Keratinocyte (primary cell): ENCODE results near the gene NRDE2. TPM values are rescaled to one million over a fixed set of nuclear protein-coding genes. Genes with fewer than 3 reads are reported as not detected.

ENCODE experiments used
- DNase-seq: peaks from one replicate; pipeline ENCODE4 v3.0.0-alpha.2; 2011; ENCODE audit warnings: low read depth, missing footprints, low spot score
- FAIRE-seq: peaks from 2 replicates; lab custom pipeline; 2011; peaks lifted over from hg19 to GRCh38; lab: Jason Lieb, UNC
- H2AFZ ChIP-seq: 2 replicates; pipeline ENCODE4 v1.6.0; 2012; ENCODE audit warnings: low read length, control low read depth, inconsistent platforms; ENCODE audit not compliant: control insufficient read depth
- H3K27ac ChIP-seq: 2 replicates; pipeline ENCODE4 v1.5.1; 2011; ENCODE audit warnings: low read length; ENCODE audit not compliant: control insufficient read depth, insufficient read depth
- H3K27me3 ChIP-seq: 3 replicates; pipeline ENCODE4 v1.6.0; 2011; ENCODE audit warnings: low read length; ENCODE audit not compliant: control insufficient read depth, insufficient read depth; ENCODE audit errors: extremely low read depth
- H3K36me3 ChIP-seq, 2 experiments: 2 replicates in 1 of 2; 3 replicates in 1 of 2; pipeline ENCODE4 v1.5.1; 2011; ENCODE audit warnings: low read length in 2 of 2, mild to moderate bottlenecking in 1 of 2; ENCODE audit not compliant: control insufficient read depth in 2 of 2, insufficient read depth in 2 of 2; ENCODE audit errors: extremely low read depth in 1 of 2
- H3K4me1 ChIP-seq: 3 replicates; pipeline ENCODE4 v1.5.1; 2011; ENCODE audit warnings: low read length; ENCODE audit not compliant: control insufficient read depth, insufficient read depth; ENCODE audit errors: extremely low read depth
- H3K4me2 ChIP-seq: 3 replicates; pipeline ENCODE4 v1.6.0; 2011; ENCODE audit warnings: low read depth, low read length; ENCODE audit not compliant: control insufficient read depth, insufficient read depth; ENCODE audit errors: extremely low read depth
- H3K4me3 ChIP-seq, 3 experiments: fragments of 200-600 bp in 1 of 3; sonication (generic) in 1 of 3; 2 replicates in 2 of 3; 3 replicates in 1 of 3; pipeline ENCODE4 v1.5.1; 2011 to 2016; ENCODE audit warnings: low read length in 3 of 3, mild to moderate bottlenecking in 3 of 3, control low read depth in 2 of 3, inconsistent platforms in 1 of 3, low read depth in 1 of 3, mixed read lengths in 1 of 3, mixed run types in 1 of 3, moderate library complexity in 1 of 3; ENCODE audit not compliant: control insufficient read depth in 2 of 3, insufficient read depth in 2 of 3; ENCODE audit errors: extremely low read depth in 1 of 3
- H3K79me2 ChIP-seq: 2 replicates; pipeline ENCODE4 v1.6.0; 2012; ENCODE audit warnings: low read length; ENCODE audit not compliant: control insufficient read depth, insufficient read depth
- H3K9ac ChIP-seq: 3 replicates; pipeline ENCODE4 v1.6.0; 2011; ENCODE audit warnings: low read length; ENCODE audit not compliant: control insufficient read depth, insufficient read depth; ENCODE audit errors: extremely low read depth
- H3K9me1 ChIP-seq: 3 replicates; pipeline ENCODE4 v1.6.0; 2011; ENCODE audit warnings: low read length; ENCODE audit not compliant: control insufficient read depth, insufficient read depth; ENCODE audit errors: extremely low read depth
- H3K9me3 ChIP-seq: 2 replicates; pipeline ENCODE4 v1.5.1; 2012; ENCODE audit warnings: low read depth, low read length; ENCODE audit not compliant: control insufficient read depth
- H4K20me1 ChIP-seq: 3 replicates; pipeline ENCODE4 v1.6.0; 2011; ENCODE audit warnings: low read length; ENCODE audit not compliant: control insufficient read depth, insufficient read depth; ENCODE audit errors: extremely low read depth
- CTCF ChIP-seq, 3 experiments: IDR thresholded peaks in 1 of 3; conservative IDR thresholded peaks in 1 of 3; optimal IDR thresholded peaks in 1 of 3; 2 replicates in 2 of 3; 3 replicates in 1 of 3; pipeline versions ENCODE3 to v1.5.1; 2011; ENCODE audit warnings: low read length in 3 of 3, mild to moderate bottlenecking in 3 of 3, moderate library complexity in 2 of 3, control low read depth in 1 of 3, inconsistent platforms in 1 of 3; ENCODE audit not compliant: insufficient read depth in 2 of 3; ENCODE audit errors: extremely low read depth in 1 of 3
- EZH2 ChIP-seq: IDR thresholded peaks from one replicate; pipeline ENCODE4 v1.6.1; 2012; ENCODE audit warnings: inconsistent platforms, mild to moderate bottlenecking, low read length, moderate library complexity
- dilution Hi-C: fragments of 300-500 bp; cut with MboI; formaldehyde crosslinking; loops from one replicate; pipeline ENCODE4 v1.7.0; 2020; ENCODE audit warnings: low sequenced_read_pairs; ENCODE audit not compliant: extremely low pct_ligation_motif_present
- polyA plus RNA-seq, 5 experiments: library from polyadenylated mRNA; depleted of rRNA in 3 of 5; stranded (reverse) in 3 of 5; stranded (forward) in 1 of 5; unstranded in 1 of 5; fragments of >200 nt; gene quantifications; 1 replicate in 1 of 5; 2 replicates in 3 of 5; 3 replicates in 1 of 5; pipeline versions ENCODE4 v1.2.1 to v1.2.3, GENCODE V29; 2011 to 2012; ENCODE audit warnings: missing spikeins in 2 of 5, low read depth in 1 of 5, low replicate concordance in 1 of 5

The NRDE2 gene
- polyA plus RNA-seq, 1 donor (not counting 4 experiments of a cell fraction or from before 2014, with no cell fraction given) = 9.2 TPM

- Histone ChIP-seq H4K20me1 (no peaks in the 10 kb centered on the region), H3K4me3 (no peak overlapping the region), H3K9me3 (no peaks in the 10 kb centered on the region), H3K9ac (no peak overlapping the region), H3K4me2 (no peak overlapping the region), H3K79me2 (no peaks in the 10 kb centered on the region), H3K9me1 (no peaks in the 10 kb centered on the region), H2AFZ (no peak overlapping the region), H3K27ac (no peak overlapping the region), H3K36me3 (peaks cover 6 to 10% of the 10 kb centered on the region in 2 experiments), H3K27me3 (no peaks in the 10 kb centered on the region), H3K4me1 (no peaks in the 10 kb centered on the region)
- no peak for TF ChIP-seq EZH2
- no peak for TF ChIP-seq CTCF (optimal IDR thresholded peaks at IDR 0.05 in 1 of 3, IDR thresholded peaks at IDR 0.05 in 1 of 3, conservative IDR thresholded peaks at IDR 0.05 in 1 of 3; ENCODE audit: extremely low read depth in 1 of 3, insufficient read depth in 2 of 3, low read length in 3 of 3)
- dilution Hi-C loops = no loop called here
- FAIRE-seq (no peak), DNase-seq (no peak)
Measured at GRCh38 chr14:90308561-90308960, 23.2 kb downstream of the NRDE2 start.

GRCh38 chr14:90305176-90305601 is 26.6 kb downstream of the NRDE2 start:
- no peak overlapping the region for H2AFZ ChIP-seq
- peaks cover 5 to 7% of the 10 kb centered on the region in 2 experiments for H3K36me3 ChIP-seq
- no peak overlapping the region for H3K4me3 ChIP-seq
- TF ChIP-seq CTCF (optimal IDR thresholded peaks at IDR 0.05 in 1 of 3, IDR thresholded peaks at IDR 0.05 in 1 of 3, conservative IDR thresholded peaks at IDR 0.05 in 1 of 3; ENCODE audit: extremely low read depth in 1 of 3, insufficient read depth in 2 of 3, low read length in 3 of 3) = no peak
- no peak for TF ChIP-seq EZH2
- no peaks in the 10 kb centered on the region for H3K9me3 ChIP-seq
- no peaks in the 10 kb centered on the region for H3K27me3 ChIP-seq
- no peaks in the 10 kb centered on the region for H3K9me1 ChIP-seq
- H3K4me2 ChIP-seq = no peak overlapping the region
- no peak overlapping the region for H3K27ac ChIP-seq
- H3K79me2 ChIP-seq = no peaks in the 10 kb centered on the region
- FAIRE-seq (no peak), DNase-seq (no peak)
- no peaks in the 10 kb centered on the region for H4K20me1 ChIP-seq
- dilution Hi-C loops = no loop called here
- H3K9ac ChIP-seq = no peak overlapping the region
- H3K4me1 ChIP-seq = no peaks in the 10 kb centered on the region
